ENCODE results near the gene AHDC1.

Gene AHDC1

GRCh38 chr1:27549807-27550408, 54.0 kb downstream of the AHDC1 start:
- Histone ChIP-seq H3K27me3 (ENCODE audit: insufficient read depth, low read length, poor library complexity) (no peaks in the 10 kb centered on the region), H2BK5ac (ENCODE audit: low read length) (no peak overlapping the region), H4K8ac (ENCODE audit: low read depth, low read length) (no peak overlapping the region), H3K18ac (ENCODE audit: low read length) (no peak overlapping the region), H3K27ac (ENCODE audit: low read depth, low read length) (no peak overlapping the region), H3K4ac (ENCODE audit: low read depth, low read length) (no peak overlapping the region), H3K4me1 (ENCODE audit: control insufficient read depth, low read depth, low read length) (no peaks in the 10 kb centered on the region), H4K5ac (ENCODE audit: low read length) (no peak overlapping the region), H3K9ac (ENCODE audit: low read length) (no peak overlapping the region), H3K23ac (ENCODE audit: low read length) (no peak overlapping the region), H3K79me1 (ENCODE audit: low read length) (no peaks in the 10 kb centered on the region), H2AK5ac (ENCODE audit: low read length) (no peak overlapping the region), H2BK15ac (replicated peaks; ENCODE audit: low read depth) (no peak overlapping the region), H2BK120ac (ENCODE audit: low read depth, low read length) (no peak overlapping the region), H3K36me3 (ENCODE audit: control insufficient read depth, insufficient read depth, low read length) (peaks cover 4% of the 10 kb centered on the region), H3K79me2 (ENCODE audit: control insufficient read depth, insufficient read depth, low read length) (no peaks in the 10 kb centered on the region), H3K56ac (ENCODE audit: low read length) (no peak overlapping the region), H3K4me2 (ENCODE audit: low read length) (no peak overlapping the region), H3K4me3 (ENCODE audit: low read length) (no peak overlapping the region)
- no peak for DNase-seq
- no CpG with 5 or more reads among the region's 38 CpGs for WGBS (ENCODE audit: extremely low coverage, insufficient coverage, low lambda C conversion rate)

- no peaks in the 10 kb centered on the region for H3K79me2 ChIP-seq (ENCODE audit: control insufficient read depth, insufficient read depth, low read length)
- H3K23ac ChIP-seq (ENCODE audit: low read length), result no peak overlapping the region
- no peak overlapping the region for H3K18ac ChIP-seq (ENCODE audit: low read length)
- no peak overlapping the region for H3K4me3 ChIP-seq (ENCODE audit: low read length)
- no peak overlapping the region for H2AK5ac ChIP-seq (ENCODE audit: low read length)
- no CpG with 5 or more reads among the region's 45 CpGs for WGBS (ENCODE audit: extremely low coverage, insufficient coverage, low lambda C conversion rate)
- no peak overlapping the region for H2BK15ac ChIP-seq (replicated peaks; ENCODE audit: low read depth)
- no peak overlapping the region for H3K56ac ChIP-seq (ENCODE audit: low read length)
- no peak overlapping the region for H2BK120ac ChIP-seq (ENCODE audit: low read depth, low read length)
- H3K9ac ChIP-seq (ENCODE audit: low read length), result no peak overlapping the region
- no peak overlapping the region for H4K5ac ChIP-seq (ENCODE audit: low read length)
- no peak overlapping the region for H3K4me2 ChIP-seq (ENCODE audit: low read length)
- no peak overlapping the region for H3K4ac ChIP-seq (ENCODE audit: low read depth, low read length)
- peaks cover 4% of the 10 kb centered on the region for H3K36me3 ChIP-seq (ENCODE audit: control insufficient read depth, insufficient read depth, low read length)
- no peaks in the 10 kb centered on the region for H3K79me1 ChIP-seq (ENCODE audit: low read length)
- no peaks in the 10 kb centered on the region for H3K4me1 ChIP-seq (ENCODE audit: control insufficient read depth, low read depth, low read length)
- no peak for DNase-seq
- no peak overlapping the region for H3K27ac ChIP-seq (ENCODE audit: low read depth, low read length)
- H2BK5ac ChIP-seq (ENCODE audit: low read length), result no peak overlapping the region
- H4K8ac ChIP-seq (ENCODE audit: low read depth, low read length), result no peak overlapping the region
- no peaks in the 10 kb centered on the region for H3K27me3 ChIP-seq (ENCODE audit: insufficient read depth, low read length, poor library complexity)
Observed at GRCh38 chr1:27548858-27549719, 54.9 kb downstream of the AHDC1 start.

- H3K4me1 ChIP-seq (ENCODE audit: control insufficient read depth, low read depth, low read length), result peaks cover 1% of the 10 kb centered on the region
- WGBS (ENCODE audit: extremely low coverage, insufficient coverage, low lambda C conversion rate), result no CpG with 5 or more reads among the region's 39 CpGs
- H3K27me3 ChIP-seq (ENCODE audit: insufficient read depth, low read length, poor library complexity), result no peaks in the 10 kb centered on the region
- no peak overlapping the region for H3K4me2 ChIP-seq (ENCODE audit: low read length)
- H2BK5ac ChIP-seq (ENCODE audit: low read length), result no peak overlapping the region
- H3K79me1 ChIP-seq (ENCODE audit: low read length), result no peaks in the 10 kb centered on the region
- no peak overlapping the region for H3K56ac ChIP-seq (ENCODE audit: low read length)
- no peak overlapping the region for H4K5ac ChIP-seq (ENCODE audit: low read length)
- H2BK120ac ChIP-seq (ENCODE audit: low read depth, low read length), result no peak overlapping the region
- DNase-seq, result no peak
- no peak overlapping the region for H2AK5ac ChIP-seq (ENCODE audit: low read length)
- no peak overlapping the region for H3K23ac ChIP-seq (ENCODE audit: low read length)
- no peak overlapping the region for H3K18ac ChIP-seq (ENCODE audit: low read length)
- no peaks in the 10 kb centered on the region for H3K79me2 ChIP-seq (ENCODE audit: control insufficient read depth, insufficient read depth, low read length)
- H4K8ac ChIP-seq (ENCODE audit: low read depth, low read length), result no peak overlapping the region
- H3K27ac ChIP-seq (ENCODE audit: low read depth, low read length), result no peak overlapping the region
- H3K4ac ChIP-seq (ENCODE audit: low read depth, low read length), result no peak overlapping the region
- no peak overlapping the region for H2BK15ac ChIP-seq (replicated peaks; ENCODE audit: low read depth)
- H3K4me3 ChIP-seq (ENCODE audit: low read length), result no peak overlapping the region
- peaks cover 4% of the 10 kb centered on the region for H3K36me3 ChIP-seq (ENCODE audit: control insufficient read depth, insufficient read depth, low read length)
- H3K9ac ChIP-seq (ENCODE audit: low read length), result no peak overlapping the region
Observed at GRCh38 chr1:27548136-27548853, 55.6 kb downstream of the AHDC1 start.

- Histone ChIP-seq H3K79me2 (ENCODE audit: control insufficient read depth, insufficient read depth, low read length) (no peaks in the 10 kb centered on the region), H3K27ac (ENCODE audit: low read depth, low read length) (no peak overlapping the region), H3K9ac (ENCODE audit: low read length) (no peak overlapping the region), H3K27me3 (ENCODE audit: insufficient read depth, low read length, poor library complexity) (no peaks in the 10 kb centered on the region), H3K4me3 (ENCODE audit: low read length) (no peak overlapping the region), H4K5ac (ENCODE audit: low read length) (no peak overlapping the region), H4K8ac (ENCODE audit: low read depth, low read length) (no peak overlapping the region), H3K4me1 (ENCODE audit: control insufficient read depth, low read depth, low read length) (peaks cover 3% of the 10 kb centered on the region), H3K23ac (ENCODE audit: low read length) (no peak overlapping the region), H3K36me3 (ENCODE audit: control insufficient read depth, insufficient read depth, low read length) (peaks cover 4% of the 10 kb centered on the region), H3K4ac (ENCODE audit: low read depth, low read length) (no peak overlapping the region), H2BK120ac (ENCODE audit: low read depth, low read length) (no peak overlapping the region), H2AK5ac (ENCODE audit: low read length) (no peak overlapping the region), H2BK15ac (replicated peaks; ENCODE audit: low read depth) (no peak overlapping the region), H2BK5ac (ENCODE audit: low read length) (no peak overlapping the region), H3K18ac (ENCODE audit: low read length) (no peak overlapping the region), H3K4me2 (ENCODE audit: low read length) (no peak overlapping the region), H3K56ac (ENCODE audit: low read length) (no peak overlapping the region), H3K79me1 (ENCODE audit: low read length) (no peaks in the 10 kb centered on the region)
- no CpG with 5 or more reads among the region's 44 CpGs for WGBS (ENCODE audit: extremely low coverage, insufficient coverage, low lambda C conversion rate)
- DNase-seq, result peak; percentile 31
Observed at GRCh38 chr1:27547220-27548116, 56.5 kb downstream of the AHDC1 start.

- Histone ChIP-seq H3K4ac (ENCODE audit: low read depth, low read length) (no peak overlapping the region), H2BK5ac (ENCODE audit: low read length) (no peak overlapping the region), H2BK15ac (replicated peaks; ENCODE audit: low read depth) (no peak overlapping the region), H2BK120ac (ENCODE audit: low read depth, low read length) (no peak overlapping the region), H3K79me1 (ENCODE audit: low read length) (no peaks in the 10 kb centered on the region), H3K56ac (ENCODE audit: low read length) (no peak overlapping the region), H3K23ac (ENCODE audit: low read length) (no peak overlapping the region), H2AK5ac (ENCODE audit: low read length) (no peak overlapping the region), H3K4me3 (ENCODE audit: low read length) (no peak overlapping the region), H3K79me2 (ENCODE audit: control insufficient read depth, insufficient read depth, low read length) (no peaks in the 10 kb centered on the region), H3K27ac (ENCODE audit: low read depth, low read length) (no peak overlapping the region), H3K4me2 (ENCODE audit: low read length) (no peak overlapping the region), H4K8ac (ENCODE audit: low read depth, low read length) (no peak overlapping the region), H3K27me3 (ENCODE audit: insufficient read depth, low read length, poor library complexity) (no peaks in the 10 kb centered on the region), H3K36me3 (ENCODE audit: control insufficient read depth, insufficient read depth, low read length) (peaks cover 4% of the 10 kb centered on the region), H3K9ac (ENCODE audit: low read length) (no peak overlapping the region), H3K18ac (ENCODE audit: low read length) (no peak overlapping the region), H4K5ac (ENCODE audit: low read length) (no peak overlapping the region), H3K4me1 (ENCODE audit: control insufficient read depth, low read depth, low read length) (peaks cover 3% of the 10 kb centered on the region)
- no CpG with 5 or more reads among the region's 6 CpGs for WGBS (ENCODE audit: extremely low coverage, insufficient coverage, low lambda C conversion rate)
- DNase-seq, result no peak
Observed at GRCh38 chr1:27545876-27546275, 58.1 kb downstream of the AHDC1 start.

All from mesendoderm (in vitro differentiated cells).